ENCODE data around the gene TMEM17. TPM values are rescaled to one million over a fixed set of nuclear protein-coding genes. Genes with fewer than 3 reads are reported as not detected.
A peak's percentile ranks its signal among the peaks of the same experiment; 100 is the strongest.

TMEM17 gene
- total RNA-seq, 1 donor from 2014 or later, result 1.8 TPM

- Histone ChIP-seq H3K4me2 (no peak overlapping the region), H3K4me1 (peaks cover 19% of the 10 kb centered on the region), H3K27me3 (no peaks in the 10 kb centered on the region), H3K27ac (no peak overlapping the region), H2AFZ (replicated peaks) (no peak overlapping the region), H3K9ac (no peak overlapping the region), H3K9me3 (ENCODE audit: low read depth) (no peaks in the 10 kb centered on the region), H3F3A (ENCODE audit: low read depth) (peaks cover 6% of the 10 kb centered on the region), H4K20me1 (ENCODE audit: low read depth) (no peaks in the 10 kb centered on the region), H3K4me3 (no peak overlapping the region), H3K36me3 (no peaks in the 10 kb centered on the region), H3K79me2 (ENCODE audit: low read depth) (no peaks in the 10 kb centered on the region)
- TF ChIP-seq EZH2phosphoT487 (IDR thresholded peaks at IDR 0.05) (no peak), CTCF (IDR thresholded peaks at IDR 0.05) (no peak), EZH2 (IDR thresholded peaks at IDR 0.05) (no peak)
- no peaks in the 10 kb centered on the region for H3K36me3 Mint-ChIP-seq
- H3K27ac Mint-ChIP-seq, result peak overlapping the region; percentile 24
- no peak for DNase-seq (ENCODE audit: low spot score)
- H3K27me3 Mint-ChIP-seq (ENCODE audit: insufficient read depth, low read depth), result no peaks in the 10 kb centered on the region
- H3K4me1 Mint-ChIP-seq, result peaks cover 37% of the 10 kb centered on the region
- H3K9me3 Mint-ChIP-seq, result no peaks in the 10 kb centered on the region
- no peak overlapping the region for H3K4me3 Mint-ChIP-seq
Measured at GRCh38 chr2:62478093-62478580, 27.9 kb downstream of the TMEM17 start.

DNA sequence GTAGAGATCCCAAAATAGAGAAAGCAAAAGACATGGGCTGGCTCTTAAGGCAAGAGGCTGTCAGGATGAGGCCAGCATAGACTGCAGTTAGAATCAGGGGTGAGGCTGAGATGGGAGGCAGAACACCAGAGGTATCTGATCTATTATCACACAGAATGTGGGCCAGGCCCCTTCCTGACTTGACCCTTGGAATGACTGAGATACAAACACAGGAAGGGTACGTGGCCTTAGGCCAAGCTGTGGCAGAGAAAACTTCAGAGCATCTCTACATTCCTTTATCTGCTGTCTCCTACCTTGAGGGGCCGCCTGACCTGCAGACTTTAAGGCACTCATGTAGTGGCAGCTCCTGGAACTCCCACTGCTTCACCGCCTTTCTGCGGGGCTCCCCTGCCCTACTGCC, 28.4 kb downstream of the TMEM17 start:
- H3K27me3 ChIP-seq, result no peaks in the 10 kb centered on the region
- H3K27ac ChIP-seq, result no peak overlapping the region
- H3K36me3 ChIP-seq, result no peaks in the 10 kb centered on the region
- H3K4me2 ChIP-seq, result no peak overlapping the region
- H4K20me1 ChIP-seq (ENCODE audit: low read depth), result no peaks in the 10 kb centered on the region
- H3K4me1 Mint-ChIP-seq, result peaks cover 35% of the 10 kb centered on the region
- no peak overlapping the region for H3K4me3 ChIP-seq
- peaks cover 19% of the 10 kb centered on the region for H3K4me1 ChIP-seq
- no peaks in the 10 kb centered on the region for H3K79me2 ChIP-seq (ENCODE audit: low read depth)
- TF ChIP-seq EZH2phosphoT487 (IDR thresholded peaks at IDR 0.05), result no peak
- TF ChIP-seq EZH2 (IDR thresholded peaks at IDR 0.05), result no peak
- no peak for TF ChIP-seq CTCF (IDR thresholded peaks at IDR 0.05)
- peaks cover 6% of the 10 kb centered on the region for H3F3A ChIP-seq (ENCODE audit: low read depth)
- no peak overlapping the region for H3K27ac Mint-ChIP-seq
- no peak overlapping the region for H3K4me3 Mint-ChIP-seq
- no peaks in the 10 kb centered on the region for H3K9me3 ChIP-seq (ENCODE audit: low read depth)
- H3K9me3 Mint-ChIP-seq, result no peaks in the 10 kb centered on the region
- no peak overlapping the region for H2AFZ ChIP-seq (replicated peaks)
- no peaks in the 10 kb centered on the region for H3K36me3 Mint-ChIP-seq
- DNase-seq (ENCODE audit: low spot score), result no peak
- H3K9ac ChIP-seq, result no peak overlapping the region
- H3K27me3 Mint-ChIP-seq (ENCODE audit: insufficient read depth, low read depth), result no peaks in the 10 kb centered on the region

DNA sequence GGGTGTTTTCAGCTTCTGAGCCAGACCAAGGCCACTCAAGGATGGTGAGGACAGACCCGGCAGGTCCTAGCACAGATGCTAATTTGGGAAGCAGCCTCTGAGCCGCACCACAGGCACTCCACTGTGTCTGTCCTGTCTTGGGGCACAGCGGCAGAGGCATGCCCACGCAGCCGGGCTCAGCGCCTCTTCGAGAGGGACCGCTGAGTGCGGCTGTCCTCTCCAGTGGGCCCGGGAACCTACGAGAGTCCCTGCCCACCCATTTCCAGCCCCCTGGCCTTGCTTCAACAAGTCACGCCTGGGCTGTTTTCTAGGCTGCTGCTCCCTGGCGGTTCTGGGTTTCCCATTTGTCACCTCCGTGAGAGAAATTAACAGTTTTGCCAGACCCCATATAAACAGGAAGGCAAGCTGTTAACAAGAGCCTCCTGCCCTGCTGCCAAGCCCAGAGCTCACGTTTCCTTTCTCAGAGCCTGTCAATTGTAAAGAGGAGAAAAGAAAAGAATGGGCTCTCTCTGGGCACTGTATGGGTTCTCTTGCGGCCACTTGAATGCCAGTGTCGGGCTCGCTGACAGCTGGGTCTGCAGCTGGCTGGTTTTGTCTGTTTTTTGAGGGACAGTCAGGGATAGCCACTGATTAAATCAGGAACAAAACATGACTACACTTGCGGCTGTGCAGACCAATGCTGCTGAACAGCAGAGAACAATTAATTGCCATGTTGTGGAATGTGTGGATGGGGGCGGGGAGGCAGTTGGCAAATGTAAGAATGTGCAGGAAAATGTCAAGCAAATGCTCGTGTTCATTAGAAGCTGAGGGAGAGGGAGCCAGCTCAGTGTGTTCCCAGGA, 30.6 kb downstream of the TMEM17 start:
- Histone ChIP-seq H3K27me3 (no peaks in the 10 kb centered on the region), H3K9me3 (ENCODE audit: low read depth) (no peaks in the 10 kb centered on the region), H3K9ac (no peak overlapping the region), H3K4me3 (no peak overlapping the region), H3F3A (ENCODE audit: low read depth) (peaks cover 6% of the 10 kb centered on the region), H2AFZ (replicated peaks) (no peak overlapping the region), H3K79me2 (ENCODE audit: low read depth) (no peaks in the 10 kb centered on the region), H3K4me2 (peak overlapping the region; percentile 51), H4K20me1 (ENCODE audit: low read depth) (no peaks in the 10 kb centered on the region), H3K36me3 (no peaks in the 10 kb centered on the region), H3K4me1 (peaks cover 19% of the 10 kb centered on the region), H3K27ac (peak overlapping the region; percentile 14)
- Mint-ChIP-seq H3K27ac (peak overlapping the region; percentile 94), H3K36me3 (no peaks in the 10 kb centered on the region), H3K27me3 (ENCODE audit: insufficient read depth, low read depth) (peaks cover 4% of the 10 kb centered on the region), H3K4me3 (no peak overlapping the region), H3K4me1 (peaks cover 35% of the 10 kb centered on the region), H3K9me3 (no peaks in the 10 kb centered on the region)
- TF ChIP-seq EZH2 (IDR thresholded peaks at IDR 0.05) (no peak), CTCF (IDR thresholded peaks at IDR 0.05) (no peak), EZH2phosphoT487 (IDR thresholded peaks at IDR 0.05) (no peak)
- peak; percentile 72 for DNase-seq (ENCODE audit: low spot score)

Measured in neural progenitor cell (in vitro differentiated cells).